ENCODE data around the gene PTPRN2.
"Not testable (repeated sequence)": the region's sequence is repeated elsewhere in the genome, so short reads cannot be mapped to it uniquely, and the experiment has no call there.

The PTPRN2 gene

DNA sequence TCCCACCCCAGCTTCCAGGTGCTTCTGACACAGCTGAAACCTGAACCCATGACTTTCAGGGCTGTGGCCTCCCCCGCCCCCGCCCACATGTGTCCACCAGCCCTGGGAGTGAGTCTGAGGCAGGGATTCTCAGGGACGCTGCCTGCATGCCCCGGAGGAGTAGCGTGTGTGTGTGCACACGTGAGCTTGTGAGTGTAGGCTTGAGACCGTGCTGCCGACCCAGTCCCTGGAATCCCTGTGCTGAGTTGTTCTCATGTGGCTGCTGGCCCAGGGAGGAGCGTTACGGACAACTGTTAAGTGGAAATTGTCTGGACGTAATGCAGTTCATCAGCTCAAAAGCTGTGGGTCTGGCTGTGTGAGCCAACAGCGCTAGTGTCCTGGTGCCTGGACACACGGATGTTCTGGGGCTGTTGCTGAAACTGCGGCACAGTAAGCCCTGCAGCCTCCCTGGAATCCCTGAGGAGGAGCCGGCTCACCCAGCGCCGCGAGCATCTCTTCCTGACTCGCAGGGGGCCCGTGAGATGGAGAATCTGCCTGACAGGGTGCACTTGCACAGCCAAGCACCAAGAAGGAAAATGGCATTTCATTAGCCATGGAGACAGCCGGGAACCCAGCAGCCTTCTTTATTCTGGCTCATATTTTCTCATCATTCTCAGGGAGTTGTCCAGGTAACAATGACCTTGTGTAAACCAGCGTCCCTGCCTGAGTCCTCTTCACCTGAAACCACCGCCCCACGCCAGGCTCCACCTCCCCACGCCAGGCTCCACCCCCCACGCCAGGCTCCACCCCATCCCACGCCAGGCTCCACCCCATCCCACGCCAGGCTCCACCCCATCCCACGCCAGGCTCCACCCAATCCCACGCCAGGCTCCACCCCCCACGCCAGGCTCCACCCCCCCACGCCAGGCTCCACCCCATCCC is 603.9 kb downstream of the PTPRN2 start:
- no peaks in the 10 kb centered on the region for H3K36me3 Mint-ChIP-seq (ENCODE audit: insufficient read depth)
- peaks cover 0 to 19% of the 10 kb centered on the region in 2 donors for H3K27me3 Mint-ChIP-seq
- no peaks in the 10 kb centered on the region for H3K4me1 Mint-ChIP-seq (ENCODE audit: low read depth in 2 of 2)
- DNase-seq (no peak), ATAC-seq (replicated peaks) (no peak)
- peaks cover 0 to 4% of the 10 kb centered on the region in 2 donors for H3K9me3 Mint-ChIP-seq
- no peak overlapping the region for H3K27ac Mint-ChIP-seq
- no peak overlapping the region for H3K4me3 Mint-ChIP-seq

DNA sequence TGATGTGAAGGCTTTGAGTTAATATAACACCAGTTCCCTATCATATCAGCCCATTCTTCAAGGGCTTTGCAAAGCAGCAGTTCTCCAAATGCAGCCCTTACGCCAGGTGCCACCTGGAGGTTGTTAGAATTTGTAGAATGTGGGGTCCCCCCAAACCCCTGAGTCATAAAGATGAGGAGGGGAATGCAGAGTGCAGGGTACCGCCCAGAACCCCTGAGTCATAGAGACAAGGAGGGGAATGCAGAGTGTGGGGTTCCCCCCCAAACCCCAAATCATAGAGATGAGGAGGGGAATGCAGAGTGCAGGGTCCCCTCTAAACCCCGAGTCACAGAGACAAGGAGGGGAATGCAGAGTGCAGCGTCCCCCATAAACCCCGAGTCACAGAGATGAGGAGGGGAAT is 605.8 kb downstream of the PTPRN2 start:
- ATAC-seq (replicated peaks), result no peak
- Mint-ChIP-seq H3K27me3 (peaks cover 0 to 17% of the 10 kb centered on the region in 2 donors), H3K4me1 (ENCODE audit: low read depth in 2 of 2) (no peaks in the 10 kb centered on the region), H3K27ac (no peak overlapping the region), H3K4me3 (no peak overlapping the region), H3K9me3 (peaks cover 0 to 4% of the 10 kb centered on the region in 2 donors), H3K36me3 (ENCODE audit: insufficient read depth) (no peaks in the 10 kb centered on the region)
- no peak for DNase-seq

DNA sequence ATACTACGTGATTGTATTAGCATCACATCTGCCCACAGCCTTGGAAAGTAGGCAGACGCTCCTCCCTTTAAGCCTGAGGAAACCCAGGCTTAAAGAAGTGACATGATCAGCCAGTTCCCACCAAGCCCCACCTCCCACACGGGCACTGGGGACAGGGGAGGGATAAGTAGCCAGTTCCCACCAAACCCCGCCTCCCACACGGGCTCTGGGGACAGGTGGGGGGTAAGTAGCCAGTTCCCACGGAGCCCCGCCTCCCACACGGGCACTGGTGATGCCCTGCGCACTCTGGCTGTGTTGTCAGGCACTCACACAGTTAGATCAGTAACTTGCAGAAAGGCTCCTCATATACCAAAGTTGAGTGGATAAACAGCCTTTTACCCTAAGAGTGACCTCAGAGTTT is 606.8 kb downstream of the PTPRN2 start:
- Mint-ChIP-seq H3K4me3 (no peak overlapping the region), H3K9me3 (peaks cover 0 to 4% of the 10 kb centered on the region in 2 donors), H3K4me1 (ENCODE audit: low read depth in 2 of 2) (no peaks in the 10 kb centered on the region), H3K27ac (no peak overlapping the region), H3K27me3 (peaks cover 1 to 27% of the 10 kb centered on the region in 2 donors), H3K36me3 (ENCODE audit: insufficient read depth) (no peaks in the 10 kb centered on the region)
- DNase-seq, result no peak
- no peak for ATAC-seq (replicated peaks)

DNA sequence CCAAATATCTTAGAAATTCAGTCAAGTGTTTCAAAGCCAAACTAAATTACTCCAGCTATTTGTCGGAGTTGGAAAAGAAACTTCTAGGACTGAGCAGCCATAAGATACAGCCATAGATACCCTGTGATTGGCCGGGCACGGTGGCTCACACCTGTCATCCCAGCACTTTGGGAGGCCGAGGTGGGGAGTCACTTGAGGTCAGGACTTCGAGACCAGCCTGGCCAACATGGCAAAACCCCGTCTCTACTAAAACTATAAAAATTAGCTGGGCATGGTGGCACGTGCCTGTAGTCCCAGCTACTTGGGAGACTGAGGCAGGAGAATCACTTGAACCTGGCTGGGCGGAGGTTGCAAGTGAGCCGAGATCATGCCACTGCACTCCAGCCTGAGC is 607.3 kb downstream of the PTPRN2 start:
- H3K4me1 Mint-ChIP-seq (ENCODE audit: low read depth in 2 of 2); H3K9me3 Mint-ChIP-seq; H3K27ac Mint-ChIP-seq; ATAC-seq (replicated peaks); H3K4me3 Mint-ChIP-seq; DNase-seq; H3K36me3 Mint-ChIP-seq (ENCODE audit: insufficient read depth): not testable (repeated sequence)
- H3K27me3 Mint-ChIP-seq, result peaks cover 6 to 32% of the 10 kb centered on the region in 2 donors

DNA sequence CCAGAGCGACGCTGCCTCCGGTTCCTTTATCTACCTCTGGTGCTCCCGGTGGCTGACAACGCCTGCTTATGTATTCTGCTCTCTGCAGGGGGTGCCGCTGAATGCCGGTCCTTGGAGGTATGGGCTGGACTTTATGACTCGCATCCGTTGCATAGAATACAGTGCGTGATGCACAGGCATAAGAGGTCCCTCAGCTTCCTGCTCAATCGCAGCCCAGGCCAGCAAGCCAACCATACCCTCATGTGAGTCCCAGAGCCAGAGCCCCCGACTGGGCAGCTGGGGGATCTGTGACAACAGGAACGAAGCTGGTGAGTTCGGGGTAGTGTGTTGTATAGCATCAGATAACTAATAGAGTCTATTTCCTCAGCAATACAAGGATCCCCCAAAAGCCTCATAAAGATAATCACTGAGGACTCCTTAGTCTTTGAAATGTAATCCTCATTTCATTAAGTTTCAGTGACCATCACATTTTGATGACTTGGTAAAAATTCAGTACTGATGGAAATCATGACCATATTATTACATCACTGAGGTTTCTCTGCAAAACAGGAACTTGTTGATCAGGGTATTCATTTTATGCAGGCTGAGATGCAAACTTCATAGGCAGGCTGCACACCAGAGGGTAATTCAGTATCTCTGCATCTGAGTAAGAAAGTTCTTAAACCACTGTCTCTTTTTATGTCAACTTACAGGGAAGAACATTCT is 607.8 kb downstream of the PTPRN2 start:
- ATAC-seq (replicated peaks) (no peak), DNase-seq (no peak)
- Mint-ChIP-seq H3K4me1 (ENCODE audit: low read depth in 2 of 2) (no peaks in the 10 kb centered on the region), H3K36me3 (ENCODE audit: insufficient read depth) (no peaks in the 10 kb centered on the region), H3K27me3 (peaks cover 10 to 37% of the 10 kb centered on the region in 2 donors), H3K27ac (no peak overlapping the region), H3K9me3 (peaks cover 4 to 8% of the 10 kb centered on the region in 2 donors), H3K4me3 (no peak overlapping the region)

DNA sequence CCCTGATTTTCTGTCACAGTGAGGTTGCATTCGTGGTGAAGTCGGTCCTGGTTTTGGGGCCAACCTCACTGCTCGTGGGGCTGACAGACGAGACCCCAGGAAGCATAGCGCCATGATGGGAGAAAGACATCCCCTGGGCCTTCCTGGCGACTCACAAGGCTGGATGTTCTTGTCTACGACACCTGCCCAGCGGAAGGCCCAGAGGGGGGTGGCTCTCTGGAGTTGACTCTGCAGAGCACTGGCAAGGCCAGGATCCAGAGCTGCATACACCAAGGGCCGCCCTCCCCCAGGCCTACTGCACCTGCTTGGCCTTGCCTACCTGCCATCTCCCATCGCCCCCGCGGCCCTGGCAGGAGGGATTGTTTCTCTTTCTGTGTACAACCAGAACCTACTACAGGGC is 608.9 kb downstream of the PTPRN2 start:
- no peak for ATAC-seq (replicated peaks)
- H3K36me3 Mint-ChIP-seq (ENCODE audit: insufficient read depth), result no peaks in the 10 kb centered on the region
- no peak for DNase-seq
- H3K4me1 Mint-ChIP-seq (ENCODE audit: low read depth in 2 of 2), result no peaks in the 10 kb centered on the region
- peaks cover 3 to 8% of the 10 kb centered on the region in 2 donors for H3K9me3 Mint-ChIP-seq
- H3K4me3 Mint-ChIP-seq, result no peak overlapping the region
- peaks cover 10 to 37% of the 10 kb centered on the region in 2 donors for H3K27me3 Mint-ChIP-seq
- no peak overlapping the region for H3K27ac Mint-ChIP-seq

DNA sequence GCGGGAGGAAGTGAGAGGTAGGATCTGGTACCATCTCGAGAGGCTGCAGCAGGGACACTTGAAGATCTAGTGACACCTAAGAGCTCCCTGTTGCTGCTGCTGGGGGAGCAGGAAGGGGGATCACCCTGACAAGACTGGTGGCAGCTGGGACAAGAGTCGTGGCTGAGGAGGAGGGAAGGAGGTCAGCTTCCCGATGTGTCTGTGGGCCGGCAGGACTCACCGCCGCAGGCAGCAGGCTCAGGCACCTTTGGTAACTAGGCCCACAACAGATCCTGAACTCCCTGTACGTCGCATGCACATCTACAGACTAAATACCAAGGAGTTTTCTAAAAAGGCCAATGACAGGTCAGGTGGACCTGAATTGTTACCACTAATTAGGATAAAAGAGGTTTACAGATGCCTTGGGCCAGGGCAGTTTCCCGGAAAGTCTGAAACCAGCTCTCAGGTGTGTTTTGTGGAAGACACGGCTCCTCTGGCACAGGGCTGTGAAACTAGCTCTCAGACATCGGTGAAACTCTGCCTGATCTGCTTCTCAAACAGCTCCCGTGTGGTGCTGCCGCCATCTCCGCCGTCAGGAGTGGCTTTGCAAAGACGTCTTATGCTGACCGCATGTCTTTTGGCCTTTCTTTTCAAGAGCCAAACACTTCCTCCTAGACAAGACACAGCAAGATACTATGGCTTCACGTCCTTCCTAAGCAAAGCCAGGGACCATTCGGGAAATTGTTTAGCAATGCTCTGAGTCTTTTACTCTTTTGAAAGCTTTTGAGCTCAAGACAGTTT is 609.7 kb downstream of the PTPRN2 start:
- DNase-seq, result no peak
- no peak overlapping the region for H3K27ac Mint-ChIP-seq
- H3K4me3 Mint-ChIP-seq, result no peak overlapping the region
- H3K4me1 Mint-ChIP-seq (ENCODE audit: low read depth in 2 of 2), result no peaks in the 10 kb centered on the region
- H3K27me3 Mint-ChIP-seq, result peaks cover 10 to 37% of the 10 kb centered on the region in 2 donors
- peaks cover 3 to 8% of the 10 kb centered on the region in 2 donors for H3K9me3 Mint-ChIP-seq
- no peaks in the 10 kb centered on the region for H3K36me3 Mint-ChIP-seq (ENCODE audit: insufficient read depth)
- ATAC-seq (replicated peaks), result no peak

DNA sequence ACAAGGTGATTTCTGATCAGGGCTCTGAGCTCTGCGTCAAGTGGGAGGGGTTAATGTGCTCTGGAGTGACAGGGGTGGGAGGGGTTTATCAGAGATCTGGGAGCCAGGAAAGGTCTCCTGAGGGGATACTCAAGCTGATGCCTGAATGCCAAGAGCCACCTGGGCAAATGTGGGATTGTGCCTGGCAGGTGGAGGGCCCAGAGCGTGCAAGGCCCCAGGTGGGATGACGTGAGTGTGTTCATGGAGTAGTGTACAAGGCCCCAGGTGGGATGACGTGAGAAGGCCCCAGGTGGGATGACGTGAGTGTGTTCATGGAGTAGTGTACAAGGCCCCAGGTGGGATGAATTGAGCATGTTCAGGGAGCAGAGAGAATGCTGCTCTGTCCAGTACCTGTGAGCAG is 610.3 kb downstream of the PTPRN2 start:
- H3K27me3 Mint-ChIP-seq, result peaks cover 10 to 37% of the 10 kb centered on the region in 2 donors
- H3K9me3 Mint-ChIP-seq, result peaks cover 3 to 8% of the 10 kb centered on the region in 2 donors
- H3K27ac Mint-ChIP-seq, result no peak overlapping the region
- no peak for ATAC-seq (replicated peaks)
- H3K4me1 Mint-ChIP-seq (ENCODE audit: low read depth in 2 of 2), result no peaks in the 10 kb centered on the region
- H3K36me3 Mint-ChIP-seq (ENCODE audit: insufficient read depth), result no peaks in the 10 kb centered on the region
- H3K4me3 Mint-ChIP-seq, result no peak overlapping the region
- no peak for DNase-seq

DNA sequence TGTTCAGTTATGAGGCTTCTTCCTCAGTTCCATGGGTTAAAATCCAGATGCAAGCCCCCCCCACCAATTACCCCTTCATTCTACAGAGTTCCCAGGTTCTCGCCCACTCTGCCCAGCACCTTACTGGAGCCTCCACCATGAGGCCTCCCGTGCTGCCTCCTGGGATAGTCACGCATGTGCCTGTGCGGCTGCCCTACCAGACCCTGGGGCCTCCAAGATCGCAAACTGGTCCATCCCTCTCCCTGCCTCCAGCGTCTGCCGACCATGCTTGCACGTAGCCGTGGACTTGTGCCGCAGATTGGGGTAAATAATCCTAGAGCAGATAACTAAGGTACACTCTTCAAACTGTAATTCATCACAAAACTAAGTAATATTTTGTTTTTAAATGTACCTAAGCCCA is 611.2 kb downstream of the PTPRN2 start:
- no peak overlapping the region for H3K4me3 Mint-ChIP-seq
- no peak for DNase-seq
- peaks cover 10 to 37% of the 10 kb centered on the region in 2 donors for H3K27me3 Mint-ChIP-seq
- H3K9me3 Mint-ChIP-seq, result peaks cover 3 to 8% of the 10 kb centered on the region in 2 donors
- H3K27ac Mint-ChIP-seq, result no peak overlapping the region
- no peaks in the 10 kb centered on the region for H3K36me3 Mint-ChIP-seq (ENCODE audit: insufficient read depth)
- ATAC-seq (replicated peaks), result no peak
- no peaks in the 10 kb centered on the region for H3K4me1 Mint-ChIP-seq (ENCODE audit: low read depth in 2 of 2)

DNA sequence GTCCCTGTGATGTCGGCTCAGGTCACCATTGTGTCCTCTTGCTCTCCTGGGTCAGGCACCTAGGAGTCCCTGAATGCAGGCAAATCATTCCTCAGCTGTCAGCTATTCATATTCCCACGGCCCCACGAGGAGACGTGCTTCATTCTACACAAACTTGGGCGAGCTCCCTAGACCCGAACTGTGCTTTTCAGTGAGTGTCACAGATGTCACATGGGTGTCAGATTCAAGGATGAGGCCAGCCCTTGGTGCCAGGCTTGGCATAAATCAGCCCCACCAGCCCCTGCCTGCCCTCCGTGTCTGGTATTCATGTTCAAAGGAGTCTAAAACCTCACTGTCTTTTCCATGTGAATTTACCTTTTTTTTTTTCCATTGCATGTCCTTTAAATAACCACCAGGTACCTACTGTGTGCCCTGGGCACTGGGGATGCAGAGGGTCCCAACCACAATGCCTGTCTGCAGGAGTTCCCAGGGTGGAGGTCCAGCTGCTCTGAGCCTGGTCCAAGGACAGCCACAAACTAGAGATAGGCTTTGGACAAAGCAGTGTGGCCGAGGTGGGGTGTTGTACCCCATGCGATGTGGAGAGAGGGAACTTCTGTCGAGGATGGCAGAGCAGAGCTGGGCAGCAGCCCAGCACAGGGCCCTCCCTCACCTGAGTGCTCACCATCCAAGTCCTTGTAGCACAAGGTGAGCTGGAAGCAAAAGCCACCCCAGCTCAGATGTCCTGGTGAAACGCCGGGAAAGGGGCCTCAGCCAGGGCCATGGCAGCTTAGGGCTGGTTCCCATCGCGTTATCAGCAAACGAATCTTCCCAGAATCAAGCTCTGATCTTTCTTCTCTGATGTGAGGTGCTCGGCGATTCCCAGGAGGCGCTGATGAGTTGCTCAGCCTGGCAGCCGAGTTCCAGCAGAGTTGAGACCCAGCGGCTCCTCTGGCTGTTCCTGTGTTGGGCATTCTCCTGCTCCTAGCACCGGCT is 611.9 kb downstream of the PTPRN2 start:
- DNase-seq, result no peak
- no peaks in the 10 kb centered on the region for H3K4me1 Mint-ChIP-seq (ENCODE audit: low read depth in 2 of 2)
- H3K36me3 Mint-ChIP-seq (ENCODE audit: insufficient read depth), result no peaks in the 10 kb centered on the region
- no peak overlapping the region for H3K4me3 Mint-ChIP-seq
- no peak overlapping the region for H3K27ac Mint-ChIP-seq
- peaks cover 6 to 8% of the 10 kb centered on the region in 2 donors for H3K9me3 Mint-ChIP-seq
- H3K27me3 Mint-ChIP-seq, result peaks cover 10 to 37% of the 10 kb centered on the region in 2 donors
- no peak for ATAC-seq (replicated peaks)

DNA sequence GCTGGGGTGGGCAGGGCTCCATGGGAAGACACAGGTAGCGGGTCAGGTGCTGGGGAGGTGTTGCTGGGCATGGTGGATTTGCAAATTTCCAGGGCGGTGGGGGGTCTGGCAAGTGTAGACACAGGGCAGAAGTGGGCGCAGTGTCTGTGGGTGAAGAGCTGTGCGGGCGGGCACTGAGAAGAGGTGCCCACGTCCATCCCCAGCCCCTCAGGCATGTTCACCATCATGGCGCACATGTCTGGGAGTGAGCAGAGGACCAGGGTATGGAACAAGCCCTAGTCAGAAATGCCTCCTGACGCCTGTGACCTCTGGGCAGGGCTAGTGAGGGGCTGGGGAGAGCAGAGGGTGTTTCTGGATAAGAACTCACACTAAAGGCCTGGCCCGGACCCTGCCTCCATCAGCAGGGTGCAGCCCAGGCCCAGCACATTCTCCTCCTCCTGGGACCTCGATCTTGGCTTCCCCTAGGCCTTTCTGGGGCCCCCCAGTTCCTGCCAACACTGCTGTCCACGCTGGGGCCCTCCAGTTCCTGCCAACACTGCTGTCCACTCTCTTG is 612.9 kb downstream of the PTPRN2 start:
- ATAC-seq (replicated peaks), result no peak
- Mint-ChIP-seq H3K27ac (no peak overlapping the region), H3K4me1 (ENCODE audit: low read depth in 2 of 2) (no peaks in the 10 kb centered on the region), H3K27me3 (peaks cover 10 to 35% of the 10 kb centered on the region in 2 donors), H3K9me3 (peaks cover 8 to 9% of the 10 kb centered on the region in 2 donors), H3K36me3 (ENCODE audit: insufficient read depth) (no peaks in the 10 kb centered on the region), H3K4me3 (no peak overlapping the region)
- DNase-seq, result no peak

DNA sequence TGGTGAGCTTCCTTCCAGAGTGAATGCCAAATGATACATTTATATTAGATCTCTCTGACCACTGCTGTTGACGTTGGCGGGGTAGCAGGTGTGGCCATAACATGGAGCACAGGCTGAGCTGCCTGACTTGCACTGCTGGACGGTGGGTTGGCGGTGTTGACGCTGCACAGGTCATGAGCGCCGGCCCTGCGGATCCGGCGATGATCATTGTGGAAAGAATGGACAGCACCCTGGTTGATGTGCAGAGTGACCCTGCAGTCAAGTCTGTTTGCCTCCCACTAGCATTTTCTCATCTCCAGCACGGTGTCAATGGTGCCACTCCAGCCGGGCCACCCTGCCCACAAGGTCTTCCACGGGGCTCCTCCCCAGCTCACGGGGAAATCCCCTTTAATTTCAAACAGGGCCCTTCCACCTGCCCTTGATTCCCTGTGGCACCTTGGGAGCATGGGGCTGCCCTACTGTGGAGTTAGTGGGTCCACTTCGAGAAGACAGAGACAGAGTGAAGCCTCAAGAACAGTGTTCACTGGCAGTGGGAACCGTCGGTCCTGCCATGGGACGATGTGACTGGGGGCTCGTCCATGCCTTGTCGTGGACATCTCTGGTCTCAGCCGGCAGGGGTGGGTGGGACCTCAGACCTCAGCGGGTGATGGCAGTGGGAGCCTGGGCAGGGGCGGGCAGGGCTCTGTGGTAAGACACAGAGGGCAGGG is 613.5 kb downstream of the PTPRN2 start:
- peaks cover 10 to 29% of the 10 kb centered on the region in 2 donors for H3K27me3 Mint-ChIP-seq
- H3K27ac Mint-ChIP-seq, result no peak overlapping the region
- no peaks in the 10 kb centered on the region for H3K36me3 Mint-ChIP-seq (ENCODE audit: insufficient read depth)
- no peaks in the 10 kb centered on the region for H3K4me1 Mint-ChIP-seq (ENCODE audit: low read depth in 2 of 2)
- peaks cover 8 to 9% of the 10 kb centered on the region in 2 donors for H3K9me3 Mint-ChIP-seq
- DNase-seq, result no peak
- H3K4me3 Mint-ChIP-seq, result no peak overlapping the region
- no peak for ATAC-seq (replicated peaks)

Measured in effector memory CD8-positive, alpha-beta T cell (primary cell).